22Rv1 (cell line): ENCODE measurements around the gene TCF12.

Experiments used
- ZFX ChIP-seq: fragments of 450-650 bp; IDR thresholded peaks from 2 replicates; pipeline ENCODE4 v1.6.1; 2017; ENCODE audit warnings: antibody characterized with exemption, borderline replicate concordance
- TF ChIP-seq, protein P1 (sequence below): fragments of 450-650 bp; IDR thresholded peaks from 2 replicates; pipeline ENCODE4 v1.5.1; 2017; ENCODE audit warnings: mild to moderate bottlenecking

DNA sequence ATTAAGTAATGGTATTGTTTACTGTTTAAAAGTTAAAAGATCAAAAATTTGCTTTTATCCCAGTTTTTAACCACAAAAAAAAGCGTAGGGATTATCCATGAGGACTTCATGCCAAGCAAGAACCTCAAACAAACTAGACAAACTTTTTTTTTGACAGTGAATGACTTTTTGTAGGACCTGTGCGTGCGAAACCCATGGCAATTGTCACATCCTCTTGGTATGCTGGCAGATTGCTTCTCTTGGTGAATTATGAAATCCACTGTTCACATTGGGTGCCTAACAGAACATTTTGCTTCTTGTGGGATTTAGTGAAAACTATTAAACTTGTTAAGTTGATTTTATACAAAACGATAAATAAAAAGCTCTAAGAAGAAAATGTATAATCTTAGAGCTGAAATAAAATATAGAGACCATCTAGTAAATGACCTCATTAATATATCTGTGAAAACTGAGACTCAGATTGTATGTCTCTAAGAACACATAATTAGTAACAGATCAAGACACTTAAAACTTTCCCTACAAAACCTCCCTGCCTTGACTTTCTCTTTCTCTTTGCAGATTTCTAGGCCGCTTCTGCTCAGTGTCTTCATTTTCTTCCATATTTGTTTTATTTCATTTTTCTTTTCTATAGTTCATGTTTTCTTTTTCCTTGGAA is 370.6 kb downstream of the TCF12 start:
- TF ChIP-seq, protein P1, sequence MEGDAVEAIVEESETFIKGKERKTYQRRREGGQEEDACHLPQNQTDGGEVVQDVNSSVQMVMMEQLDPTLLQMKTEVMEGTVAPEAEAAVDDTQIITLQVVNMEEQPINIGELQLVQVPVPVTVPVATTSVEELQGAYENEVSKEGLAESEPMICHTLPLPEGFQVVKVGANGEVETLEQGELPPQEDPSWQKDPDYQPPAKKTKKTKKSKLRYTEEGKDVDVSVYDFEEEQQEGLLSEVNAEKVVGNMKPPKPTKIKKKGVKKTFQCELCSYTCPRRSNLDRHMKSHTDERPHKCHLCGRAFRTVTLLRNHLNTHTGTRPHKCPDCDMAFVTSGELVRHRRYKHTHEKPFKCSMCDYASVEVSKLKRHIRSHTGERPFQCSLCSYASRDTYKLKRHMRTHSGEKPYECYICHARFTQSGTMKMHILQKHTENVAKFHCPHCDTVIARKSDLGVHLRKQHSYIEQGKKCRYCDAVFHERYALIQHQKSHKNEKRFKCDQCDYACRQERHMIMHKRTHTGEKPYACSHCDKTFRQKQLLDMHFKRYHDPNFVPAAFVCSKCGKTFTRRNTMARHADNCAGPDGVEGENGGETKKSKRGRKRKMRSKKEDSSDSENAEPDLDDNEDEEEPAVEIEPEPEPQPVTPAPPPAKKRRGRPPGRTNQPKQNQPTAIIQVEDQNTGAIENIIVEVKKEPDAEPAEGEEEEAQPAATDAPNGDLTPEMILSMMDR: no peak
- TF ChIP-seq ZFX: no peak
